Stomach (tissue), 9 donors: ENCODE results near the gene CREB3. TPM values are rescaled to one million over a fixed set of nuclear protein-coding genes. Genes with fewer than 3 reads are reported as not detected.

Experiments
- DNase-seq, 2 donors: peaks; one replicate each; pipeline versions ENCODE4 v3.0.0 to v3.0.0-alpha.2; 2013 to 2019
- H3K27ac ChIP-seq, 5 donors: fragments of 200-600 bp in 4 of 5; sonication (generic) in 4 of 5; one replicate each; pipeline ENCODE4 v1.5.1; 2013 to 2019; ENCODE audit warnings: mild to moderate bottlenecking in 1 of 5, moderate library complexity in 1 of 5
- H3K27me3 ChIP-seq, 3 donors: fragments of 200-600 bp; sonication (generic); one replicate each; pipeline ENCODE4 v1.5.1; 2017 to 2019; ENCODE audit warnings: mixed run types in 1 of 3
- H3K36me3 ChIP-seq, 4 donors: fragments of 200-600 bp; sonication (generic); 1 replicate in 3 of 4; 2 replicates in 1 of 4; pipeline ENCODE4 v1.5.1; 2016 to 2019
- H3K4me1 ChIP-seq, 4 donors: fragments of 200-600 bp; sonication (generic); one replicate each; pipeline ENCODE4 v1.5.1; 2016 to 2019
- H3K4me3 ChIP-seq, 4 donors: fragments of 200-600 bp; sonication (generic) in 3 of 4; one replicate each; pipeline ENCODE4 v1.5.1; 2016 to 2019; ENCODE audit warnings: mild to moderate bottlenecking in 1 of 4
- H3K9me3 ChIP-seq, 4 donors: fragments of 200-600 bp; sonication (generic); one replicate each; pipeline ENCODE4 v1.5.1; 2016 to 2019
- CTCF ChIP-seq, 7 experiments: fragments of 450-650 bp in 4 of 7; fragments of 200-600 bp in 3 of 7; sonication (generic) in 3 of 7; IDR thresholded peaks; one replicate each; pipeline ENCODE4 v1.5.1; 2016 to 2019; ENCODE audit warnings: antibody characterized with exemption in 7 of 7, control low read depth in 2 of 7, mild to moderate bottlenecking in 1 of 7
- EP300 ChIP-seq: sonication (generic); formaldehyde crosslinking; IDR thresholded peaks from one replicate; pipeline ENCODE4 v1.6.1; 2017; ENCODE audit warnings: antibody characterized with exemption
- POLR2A ChIP-seq, 4 donors: fragments of 450-650 bp; IDR thresholded peaks; one replicate each; pipeline ENCODE4 v1.6.1; 2016; ENCODE audit warnings: antibody characterized with exemption in 4 of 4, control low read depth in 2 of 4, mild to moderate bottlenecking in 1 of 4, moderate library complexity in 1 of 4
- POLR2AphosphoS5 ChIP-seq, 3 donors: sonication (generic); formaldehyde crosslinking; IDR thresholded peaks; one replicate each; pipeline ENCODE4 v1.6.1; 2016; ENCODE audit warnings: antibody characterized with exemption in 3 of 3
- WGBS, 5 donors: extraction: QIAGEN DNeasy Blood & Tissue Kit in 3 of 5; methylation state at CpG; one replicate each; pipeline versions ENCODE4 v1.1.5 to v1.1.7; 2013 to 2018; 5-methylcytosine and 5-hydroxymethylcytosine counted together
- intact Hi-C: fragments of 100-400 bp; cut with DNase I; formaldehyde crosslinking; loops from one replicate; pipeline ENCODE4 v1.15.1; 2023; ENCODE audit warnings: low total_unique reads
- polyA plus RNA-seq, 3 donors: library from polyadenylated mRNA; stranded (reverse); fragments of 200-250 nt; gene quantifications; one replicate each; pipeline ENCODE4 v1.2.3, GENCODE V29; 2013
- total RNA-seq, 5 donors: library from RNA; depleted of rRNA; stranded (reverse); fragments of >200 nt; gene quantifications; one replicate each; pipeline versions ENCODE4 v1.1.0 to v1.2.3, GENCODE V29; 2014 to 2016
- donor health status: healthy with polysubstance abuse.
- donor health status: Bipolar disorder and iron deficiency.
- donor health status: healthy.

Gene CREB3
- total and polyA plus RNA-seq, 8 donors = 29.4 to 84.0 (median 39.2) TPM

- intact Hi-C loops = no loop called here
- Histone ChIP-seq H3K4me1 (peaks cover 45 to 63% (median 55%) of the 10 kb centered on the region in 4 donors), H3K36me3 (peaks cover 38 to 48% (median 43%) of the 10 kb centered on the region in 4 donors), H3K4me3 (peak overlapping the region; percentile 53 to 88 (median 77)), H3K27ac (peak overlapping the region in 4 of 5 donors; percentile 98 to 100 (median 98)), H3K27me3 (no peaks in the 10 kb centered on the region), H3K9me3 (no peaks in the 10 kb centered on the region)
- WGBS, 5 donors = 31 to 45% (median 41%) methylated on average over 3 of the region's 3 CpGs
- peak in 1 of 2 donors; percentile 79 for DNase-seq
- TF ChIP-seq CTCF (IDR thresholded peaks at IDR 0.05) (no peak), POLR2A (IDR thresholded peaks at IDR 0.05) (no peak), EP300 (no peak), POLR2AphosphoS5 (IDR thresholded peaks at IDR 0.05) (no peak)
Measured at GRCh38 chr9:35726931-35727330, 5.5 kb upstream of the CREB3 start.

- peak overlapping the region; percentile 53 to 88 (median 77) for H3K4me3 ChIP-seq
- no peaks in the 10 kb centered on the region for H3K9me3 ChIP-seq
- peaks cover 31 to 40% (median 36%) of the 10 kb centered on the region in 4 donors for H3K36me3 ChIP-seq
- 18 to 59% (median 45%) methylated on average over 5 of the region's 5 CpGs for WGBS, 5 donors
- H3K4me1 ChIP-seq = peaks cover 45 to 63% (median 55%) of the 10 kb centered on the region in 4 donors
- no peaks in the 10 kb centered on the region for H3K27me3 ChIP-seq
- intact Hi-C loops = no loop called here
- peak overlapping the region; percentile 8 to 100 (median 98) for H3K27ac ChIP-seq
- peak in 1 of 2 donors; percentile 20 for DNase-seq
- TF ChIP-seq CTCF (IDR thresholded peaks at IDR 0.05) = no peak
- no peak for TF ChIP-seq POLR2AphosphoS5 (IDR thresholded peaks at IDR 0.05)
- TF ChIP-seq POLR2A (IDR thresholded peaks at IDR 0.05) = no peak
- TF ChIP-seq EP300 = no peak
Measured at GRCh38 chr9:35727676-35728040, 4.8 kb upstream of the CREB3 start.

GRCh38 chr9:35728041-35728971, 4.2 kb upstream of the CREB3 start:
- peak overlapping the region; percentile 37 to 100 (median 98) for H3K27ac ChIP-seq
- H3K36me3 ChIP-seq = peaks cover 24 to 34% (median 29%) of the 10 kb centered on the region in 4 donors
- 12 to 22% (median 19%) methylated on average over 10 of the region's 10 CpGs for WGBS, 5 donors
- H3K4me1 ChIP-seq = peaks cover 51 to 67% (median 60%) of the 10 kb centered on the region in 4 donors
- H3K9me3 ChIP-seq = no peaks in the 10 kb centered on the region
- TF ChIP-seq CTCF (IDR thresholded peaks at IDR 0.05) (no peak), POLR2A (IDR thresholded peaks at IDR 0.05) (peak in 2 of 4 donors; percentile 30 to 44), EP300 (peak; percentile 57), POLR2AphosphoS5 (IDR thresholded peaks at IDR 0.05) (peak; percentile 65 to 87 (median 85))
- H3K4me3 ChIP-seq = peak overlapping the region; percentile 53 to 88 (median 77)
- DNase-seq = peak; percentile 49 to 86
- intact Hi-C loops = no loop called here
- no peaks in the 10 kb centered on the region for H3K27me3 ChIP-seq

GRCh38 chr9:35729101-35729500, 3.4 kb upstream of the CREB3 start:
- Histone ChIP-seq H3K4me3 (peak overlapping the region; percentile 53 to 88 (median 77)), H3K27ac (peak overlapping the region; percentile 41 to 100 (median 98)), H3K27me3 (no peaks in the 10 kb centered on the region), H3K36me3 (peaks cover 16 to 26% (median 25%) of the 10 kb centered on the region in 4 donors), H3K4me1 (peaks cover 59 to 75% (median 68%) of the 10 kb centered on the region in 4 donors), H3K9me3 (no peaks in the 10 kb centered on the region)
- 43 to 65% (median 55%) methylated on average over 3 of the region's 3 CpGs for WGBS, 5 donors
- intact Hi-C loops = no loop called here
- TF ChIP-seq EP300 (no peak), POLR2AphosphoS5 (IDR thresholded peaks at IDR 0.05) (no peak), POLR2A (IDR thresholded peaks at IDR 0.05) (no peak), CTCF (IDR thresholded peaks at IDR 0.05) (no peak)
- DNase-seq = peak in 1 of 2 donors; percentile 25
